Loucy (cell line): ENCODE measurements around the gene FAM163B.

Source experiments
- H2AFZ ChIP-seq: fragments of 200-600 bp; sonication (generic); 2 replicates; pipeline ENCODE4 v1.6.0; 2016; ENCODE audit warnings: antibody characterized with exemption, mild to moderate bottlenecking, low read length, moderate library complexity
- H3F3A ChIP-seq: fragments of 200-600 bp; 2 replicates; pipeline ENCODE4 v1.6.0; 2016; ENCODE audit warnings: antibody characterized with exemption, low read depth, mild to moderate bottlenecking
- H3K27me3 ChIP-seq: fragments of 200-600 bp; sonication (generic); 2 replicates; pipeline ENCODE4 v1.6.1; 2014; ENCODE audit warnings: low read length, mild to moderate bottlenecking; ENCODE audit not compliant: insufficient read depth, poor library complexity, severe bottlenecking
- H3K36me3 ChIP-seq: fragments of 200-600 bp; sonication (generic); 2 replicates; pipeline ENCODE4 v1.6.1; 2016; ENCODE audit warnings: low read length; ENCODE audit not compliant: insufficient read depth
- H3K4me1 ChIP-seq: fragments of 200-600 bp; sonication (generic); 2 replicates; pipeline ENCODE4 v1.5.1; 2014; ENCODE audit warnings: low read length, mild to moderate bottlenecking; ENCODE audit not compliant: insufficient read depth, poor library complexity, severe bottlenecking
- H3K4me2 ChIP-seq: fragments of 200-600 bp; sonication (generic); 2 replicates; pipeline ENCODE4 v1.6.0; 2014; ENCODE audit warnings: antibody characterized with exemption, low read length, low read depth, mild to moderate bottlenecking; ENCODE audit not compliant: poor library complexity, severe bottlenecking
- H3K4me3 ChIP-seq: fragments of 200-600 bp; sonication (generic); 2 replicates; pipeline ENCODE4 v1.5.1; 2014; ENCODE audit warnings: low read length, mild to moderate bottlenecking, mixed read lengths; ENCODE audit not compliant: poor library complexity, severe bottlenecking
- H3K79me2 ChIP-seq: fragments of 200-600 bp; sonication (generic); 2 replicates; pipeline ENCODE4 v1.6.1; 2014; ENCODE audit warnings: low read length; ENCODE audit not compliant: insufficient read depth
- H3K9ac ChIP-seq: fragments of 200-600 bp; sonication (generic); 2 replicates; pipeline ENCODE4 v1.6.0; 2014; ENCODE audit warnings: mild to moderate bottlenecking, low read depth, low read length, moderate library complexity; ENCODE audit not compliant: poor library complexity, severe bottlenecking
- H3K9me2 ChIP-seq: fragments of 200-600 bp; sonication (generic); replicated peaks from 2 replicates; pipeline ENCODE4 v1.6.1; 2016; ENCODE audit warnings: low read depth, low read length, mixed read lengths
- H3K9me3 ChIP-seq: fragments of 200-600 bp; sonication (generic); 2 replicates; pipeline ENCODE4 v1.6.1; 2014; ENCODE audit warnings: mild to moderate bottlenecking, antibody characterized with exemption, low read length, low read depth; ENCODE audit not compliant: insufficient read depth
- H4K20me1 ChIP-seq: fragments of 200-600 bp; sonication (generic); 2 replicates; pipeline ENCODE4 v1.6.0; 2014; ENCODE audit warnings: antibody characterized with exemption, low read length, mild to moderate bottlenecking; ENCODE audit not compliant: insufficient read depth, poor library complexity, severe bottlenecking
- CTCF ChIP-seq: fragments of 200-600 bp; sonication (generic); conservative IDR thresholded peaks from 2 replicates; pipeline ENCODE4 v1.5.1; 2014; ENCODE audit warnings: mild to moderate bottlenecking, antibody characterized with exemption, low read length
- EZH2phosphoT487 ChIP-seq: fragments of 200-600 bp; IDR thresholded peaks from 2 replicates; pipeline ENCODE4 v1.6.1; 2018; ENCODE audit warnings: antibody characterized with exemption, mild to moderate bottlenecking, moderate library complexity, borderline replicate concordance

Gene FAM163B

GRCh38 chr9:133616643-133617405 is 7.6 kb upstream of the FAM163B start:
- Histone ChIP-seq H3K4me2 (no peak overlapping the region), H3F3A (no peaks in the 10 kb centered on the region)

GRCh38 chr9:133615606-133616188 is 6.5 kb upstream of the FAM163B start:
- TF ChIP-seq EZH2phosphoT487: no peak
- Histone ChIP-seq H4K20me1 (no peaks in the 10 kb centered on the region), H3F3A (no peaks in the 10 kb centered on the region), H3K4me1 (peaks cover 17% of the 10 kb centered on the region), H3K4me2 (no peak overlapping the region), H3K9me3 (no peaks in the 10 kb centered on the region), H3K9me2 (no peaks in the 10 kb centered on the region), H3K36me3 (no peaks in the 10 kb centered on the region), H3K9ac (no peak overlapping the region), H3K4me3 (no peak overlapping the region), H2AFZ (no peak overlapping the region), H3K79me2 (no peaks in the 10 kb centered on the region), H3K27me3 (no peaks in the 10 kb centered on the region)

More at GRCh38 chr9:133616643-133617405, 7.6 kb upstream of the FAM163B start:
- H3K4me1 ChIP-seq: peaks cover 21% of the 10 kb centered on the region
- TF ChIP-seq CTCF: no peak
- no peak for TF ChIP-seq EZH2phosphoT487
- H3K4me3 ChIP-seq: no peak overlapping the region
- H3K27me3 ChIP-seq: no peaks in the 10 kb centered on the region
- no peaks in the 10 kb centered on the region for H3K36me3 ChIP-seq
- no peaks in the 10 kb centered on the region for H4K20me1 ChIP-seq
- no peak overlapping the region for H2AFZ ChIP-seq
- no peak overlapping the region for H3K9ac ChIP-seq
- no peaks in the 10 kb centered on the region for H3K9me3 ChIP-seq
- no peaks in the 10 kb centered on the region for H3K79me2 ChIP-seq
- no peaks in the 10 kb centered on the region for H3K9me2 ChIP-seq

- TF ChIP-seq EZH2phosphoT487 (no peak), CTCF (no peak)
- H3K4me3 ChIP-seq: no peak overlapping the region
- H2AFZ ChIP-seq: no peak overlapping the region
- no peaks in the 10 kb centered on the region for H3K36me3 ChIP-seq
- H3K79me2 ChIP-seq: no peaks in the 10 kb centered on the region
- no peaks in the 10 kb centered on the region for H4K20me1 ChIP-seq
- no peak overlapping the region for H3K9ac ChIP-seq
- H3K27me3 ChIP-seq: no peaks in the 10 kb centered on the region
- no peaks in the 10 kb centered on the region for H3F3A ChIP-seq
- H3K9me3 ChIP-seq: no peaks in the 10 kb centered on the region
- peaks cover 13% of the 10 kb centered on the region for H3K4me1 ChIP-seq
- no peaks in the 10 kb centered on the region for H3K9me2 ChIP-seq
- H3K4me2 ChIP-seq: no peak overlapping the region
Measured at GRCh38 chr9:133615186-133615585, 6.0 kb upstream of the FAM163B start.
